Measurements from ENCODE around the gene CELF2.

CELF2 gene

DNA sequence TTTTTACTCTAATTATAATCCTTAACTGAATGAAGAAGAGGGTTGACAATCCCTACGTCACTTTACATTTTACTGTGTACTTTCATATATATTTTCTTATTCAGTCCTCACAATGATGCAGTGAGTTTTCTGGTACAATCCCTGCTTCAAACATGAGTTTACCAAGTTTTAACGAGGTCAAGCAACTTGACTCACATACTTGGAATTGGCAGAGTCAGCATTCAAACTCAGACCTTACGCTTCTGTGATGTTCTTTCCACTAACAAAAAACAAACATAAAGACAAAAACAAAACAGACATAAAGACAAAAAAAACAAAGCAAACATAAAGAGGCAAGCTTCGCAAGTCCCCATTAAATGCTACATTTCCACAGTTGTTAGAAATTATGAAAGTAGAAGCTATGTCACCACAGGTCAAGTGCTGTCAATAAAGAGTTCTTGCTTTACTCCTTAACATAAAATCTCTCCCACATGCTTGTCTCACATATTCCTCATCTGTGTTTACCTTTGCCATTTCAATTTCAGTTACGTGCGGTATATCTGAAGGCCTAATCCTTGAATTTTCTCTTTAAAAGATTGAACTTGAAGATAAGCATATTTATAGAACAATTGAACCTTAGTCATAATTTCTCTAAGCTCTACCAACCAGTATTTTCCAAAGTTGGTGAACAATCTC is 217.3 kb downstream of the CELF2 start:
- Histone ChIP-seq H3K27ac (ENCODE audit: extremely low read depth, low read depth, low read length) (peak overlapping the region; percentile 40; the same call in 1 of the 2 replicates), H3K9me3 (ENCODE audit: control insufficient read depth, insufficient read depth, low read depth, low read length) (no peaks in the 10 kb centered on the region), H3K36me3 (ENCODE audit: control insufficient read depth in 2 of 2, insufficient read depth in 1 of 2, low read length in 2 of 2) (no peaks in the 10 kb centered on the region), H3K4me3 (ENCODE audit: low read depth, low read length) (no peak overlapping the region), H3K4me1 (ENCODE audit: control insufficient read depth, insufficient read depth, low read length) (peaks cover 3% of the 10 kb centered on the region; the same call in 1 of the 2 replicates)
- POLR2A ChIA-PET, result no interaction called here
- TF ChIP-seq OVOL3 (tag by site-specific recombination; IDR thresholded peaks at IDR 0.05) (peak; percentile 76; the same call in 1 of the 2 replicates), ZNF394 (tag by site-specific recombination; IDR thresholded peaks at IDR 0.05; ENCODE audit: borderline replicate concordance) (no peak), ZNF146 (tag by site-specific recombination; IDR thresholded peaks at IDR 0.05) (0 out of 2 replicates have a peak, but pooled peaks have one; percentile 5), ZEB2 (tag by site-specific recombination; IDR thresholded peaks at IDR 0.05) (0 out of 2 replicates have a peak, but pooled peaks have one; percentile 25), FEZF1 (tag by site-specific recombination; IDR thresholded peaks at IDR 0.05) (peak; percentile 91), OSR2 (tag by site-specific recombination; IDR thresholded peaks at IDR 0.05) (peak; percentile 93), TRIM28 (IDR thresholded peaks at IDR 0.05; ENCODE audit: borderline replicate concordance, low read length) (peak; percentile 60; the same call in 1 of the 2 replicates), ZNF843 (tag by site-specific recombination; IDR thresholded peaks at IDR 0.05) (peak; percentile 77), SETDB1 (IDR thresholded peaks at IDR 0.05; ENCODE audit: insufficient read length, low read length) (no peak), WT1 (tag by site-specific recombination; IDR thresholded peaks at IDR 0.05) (peak; percentile 98), ZNF600 (tag by site-specific recombination; IDR thresholded peaks at IDR 0.05) (peak; percentile 38; the same call in 1 of the 2 replicates), ZNF24 (tag by site-specific recombination; IDR thresholded peaks at IDR 0.05) (peak; percentile 11; the same call in 1 of the 2 replicates), ZNF157 (tag by site-specific recombination; IDR thresholded peaks at IDR 0.05) (no peak), TCF7L2 (IDR thresholded peaks at IDR 0.05; ENCODE audit: borderline replicate concordance, low read depth, low read length) (peak; percentile 78; the same call in 1 of the 2 replicates), ZNF391 (tag by site-specific recombination; IDR thresholded peaks at IDR 0.05; ENCODE audit: borderline replicate concordance, low read depth) (no peak), ZNF248 (tag by site-specific recombination; IDR thresholded peaks at IDR 0.05) (no peak), ZNF624 (tag by site-specific recombination; IDR thresholded peaks at IDR 0.05) (no peak), ZNF621 (tag by site-specific recombination; IDR thresholded peaks at IDR 0.05) (no peak)
- TF ChIP-seq, protein P1, sequence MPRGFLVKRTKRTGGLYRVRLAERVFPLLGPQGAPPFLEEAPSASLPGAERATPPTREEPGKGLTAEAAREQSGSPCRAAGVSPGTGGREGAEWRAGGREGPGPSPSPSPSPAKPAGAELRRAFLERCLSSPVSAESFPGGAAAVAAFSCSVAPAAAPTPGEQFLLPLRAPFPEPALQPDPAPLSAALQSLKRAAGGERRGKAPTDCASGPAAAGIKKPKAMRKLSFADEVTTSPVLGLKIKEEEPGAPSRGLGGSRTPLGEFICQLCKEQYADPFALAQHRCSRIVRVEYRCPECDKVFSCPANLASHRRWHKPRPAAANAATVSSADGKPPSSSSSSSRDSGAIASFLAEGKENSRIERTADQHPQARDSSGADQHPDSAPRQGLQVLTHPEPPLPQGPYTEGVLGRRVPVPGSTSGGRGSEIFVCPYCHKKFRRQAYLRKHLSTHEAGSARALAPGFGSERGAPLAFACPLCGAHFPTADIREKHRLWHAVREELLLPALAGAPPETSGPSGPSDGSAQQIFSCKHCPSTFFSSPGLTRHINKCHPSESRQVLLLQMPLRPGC (tag by site-specific recombination; IDR thresholded peaks at IDR 0.05), result peak; percentile 55; the same call in 1 of the 2 replicates
- TF ChIP-seq, protein P2, sequence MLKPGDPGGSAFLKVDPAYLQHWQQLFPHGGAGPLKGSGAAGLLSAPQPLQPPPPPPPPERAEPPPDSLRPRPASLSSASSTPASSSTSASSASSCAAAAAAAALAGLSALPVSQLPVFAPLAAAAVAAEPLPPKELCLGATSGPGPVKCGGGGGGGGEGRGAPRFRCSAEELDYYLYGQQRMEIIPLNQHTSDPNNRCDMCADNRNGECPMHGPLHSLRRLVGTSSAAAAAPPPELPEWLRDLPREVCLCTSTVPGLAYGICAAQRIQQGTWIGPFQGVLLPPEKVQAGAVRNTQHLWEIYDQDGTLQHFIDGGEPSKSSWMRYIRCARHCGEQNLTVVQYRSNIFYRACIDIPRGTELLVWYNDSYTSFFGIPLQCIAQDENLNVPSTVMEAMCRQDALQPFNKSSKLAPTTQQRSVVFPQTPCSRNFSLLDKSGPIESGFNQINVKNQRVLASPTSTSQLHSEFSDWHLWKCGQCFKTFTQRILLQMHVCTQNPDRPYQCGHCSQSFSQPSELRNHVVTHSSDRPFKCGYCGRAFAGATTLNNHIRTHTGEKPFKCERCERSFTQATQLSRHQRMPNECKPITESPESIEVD (tag by site-specific recombination; IDR thresholded peaks at IDR 0.05), result peak; percentile 93
- TF ChIP-seq, protein P3, sequence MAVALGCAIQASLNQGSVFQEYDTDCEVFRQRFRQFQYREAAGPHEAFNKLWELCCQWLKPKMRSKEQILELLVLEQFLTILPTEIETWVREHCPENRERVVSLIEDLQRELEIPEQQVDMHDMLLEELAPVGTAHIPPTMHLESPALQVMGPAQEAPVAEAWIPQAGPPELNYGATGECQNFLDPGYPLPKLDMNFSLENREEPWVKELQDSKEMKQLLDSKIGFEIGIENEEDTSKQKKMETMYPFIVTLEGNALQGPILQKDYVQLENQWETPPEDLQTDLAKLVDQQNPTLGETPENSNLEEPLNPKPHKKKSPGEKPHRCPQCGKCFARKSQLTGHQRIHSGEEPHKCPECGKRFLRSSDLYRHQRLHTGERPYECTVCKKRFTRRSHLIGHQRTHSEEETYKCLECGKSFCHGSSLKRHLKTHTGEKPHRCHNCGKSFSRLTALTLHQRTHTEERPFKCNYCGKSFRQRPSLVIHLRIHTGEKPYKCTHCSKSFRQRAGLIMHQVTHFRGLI (tag by site-specific recombination; IDR thresholded peaks at IDR 0.05), result 0 out of 2 replicates have a peak, but pooled peaks have one; percentile 32
- TF ChIP-seq, protein P4, sequence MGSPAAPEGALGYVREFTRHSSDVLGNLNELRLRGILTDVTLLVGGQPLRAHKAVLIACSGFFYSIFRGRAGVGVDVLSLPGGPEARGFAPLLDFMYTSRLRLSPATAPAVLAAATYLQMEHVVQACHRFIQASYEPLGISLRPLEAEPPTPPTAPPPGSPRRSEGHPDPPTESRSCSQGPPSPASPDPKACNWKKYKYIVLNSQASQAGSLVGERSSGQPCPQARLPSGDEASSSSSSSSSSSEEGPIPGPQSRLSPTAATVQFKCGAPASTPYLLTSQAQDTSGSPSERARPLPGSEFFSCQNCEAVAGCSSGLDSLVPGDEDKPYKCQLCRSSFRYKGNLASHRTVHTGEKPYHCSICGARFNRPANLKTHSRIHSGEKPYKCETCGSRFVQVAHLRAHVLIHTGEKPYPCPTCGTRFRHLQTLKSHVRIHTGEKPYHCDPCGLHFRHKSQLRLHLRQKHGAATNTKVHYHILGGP (tag by site-specific recombination; IDR thresholded peaks at IDR 0.05), result peak; percentile 96
- CTCF ChIA-PET, result interaction anchor here (0.7 kb wide), 1 partner anchor 197 kb away, joined by 6 read pairs; no protein-coding TSS in a partner anchor
